Heart left ventricle (tissue), 16 donors: Measurements from ENCODE around the gene UMODL1. TPM values are rescaled to one million over a fixed set of nuclear protein-coding genes. Genes with fewer than 3 reads are reported as not detected.

Experiments
- ATAC-seq, 4 donors: fragments of 200-7000 bp; cut with Tn5 transposase; one replicate each; pipeline ENCODE4 v1.9.1; 2020 to 2022; ENCODE audit warnings: moderate library complexity in 4 of 4, mild to moderate bottlenecking in 3 of 4, moderate number of reproducible peaks in 1 of 4
- DNase-seq, 5 donors: peaks; one replicate each; pipeline ENCODE4 v3.0.0-alpha.2; 2020
- H3K27ac ChIP-seq, 12 donors: fragments of 200-600 bp; sonication (generic) in 4 of 12; one replicate each; pipeline versions ENCODE4 v1.5.0 to v1.8.0; 2016 to 2022; ENCODE audit warnings: mild to moderate bottlenecking in 2 of 12
- H3K27me3 ChIP-seq, 9 donors: fragments of 200-600 bp; sonication (generic) in 2 of 9; one replicate each; pipeline versions ENCODE4 v1.5.1 to v1.8.0; 2016 to 2022; ENCODE audit warnings: mild to moderate bottlenecking in 3 of 9
- H3K36me3 ChIP-seq, 9 donors: fragments of 200-600 bp; sonication (generic) in 2 of 9; one replicate each; pipeline versions ENCODE4 v1.5.0 to v1.8.0; 2018 to 2022; ENCODE audit warnings: mild to moderate bottlenecking in 2 of 9
- H3K4me1 ChIP-seq, 12 donors: fragments of 200-600 bp; sonication (generic) in 4 of 12; one replicate each; pipeline versions ENCODE4 v1.5.0 to v1.8.0; 2016 to 2022; ENCODE audit warnings: mild to moderate bottlenecking in 3 of 12
- H3K4me3 ChIP-seq, 12 donors: fragments of 200-600 bp; sonication (generic) in 4 of 12; one replicate each; pipeline versions ENCODE4 v1.5.0 to v1.8.0; 2017 to 2022; ENCODE audit warnings: mild to moderate bottlenecking in 9 of 12, moderate library complexity in 4 of 12
- H3K9me3 ChIP-seq, 12 donors: fragments of 200-600 bp; sonication (generic) in 4 of 12; one replicate each; pipeline versions ENCODE4 v1.5.0 to v1.8.0; 2016 to 2022; ENCODE audit warnings: mild to moderate bottlenecking in 1 of 12
- POLR2A ChIP-seq, 2 donors: fragments of 450-650 bp; IDR thresholded peaks; one replicate each; pipeline ENCODE4 v1.6.1; 2017; ENCODE audit warnings: antibody characterized with exemption in 2 of 2, mild to moderate bottlenecking in 2 of 2, moderate library complexity in 2 of 2
- WGBS, 4 donors: extraction: QIAGEN DNeasy Blood & Tissue Kit in 2 of 4; methylation state at CpG; one replicate each; pipeline versions ENCODE4 v1.1.5 to v1.1.7; 2013 to 2018; 5-methylcytosine and 5-hydroxymethylcytosine counted together
- intact Hi-C, 10 donors: fragments of 100-400 bp; cut with DNase I; formaldehyde crosslinking; loops; one replicate each; pipeline versions ENCODE4 v1.11.1 to v1.14.2; 2022
- polyA plus RNA-seq, 2 donors: library from polyadenylated mRNA; stranded (reverse); fragments of 200-250 nt; gene quantifications; one replicate each; pipeline ENCODE4 v1.2.3, GENCODE V29; 2013
- total RNA-seq, 9 donors: library from RNA; depleted of rRNA in 2 of 9; stranded (reverse); fragments of >200 nt in 2 of 9; fragmentation: NEBNext Ultra II Directional in 3 of 9; extraction: Animal tissue kit (Norgen Biotek cat#: 25700) in 3 of 9; gene quantifications; one replicate each; pipeline versions ENCODE4 v1.1.0 to v1.2.4, GENCODE V29; 2016 to 2023
- TF ChIP-seq, protein P1 (sequence below), 12 donors: fragments of 200-600 bp; sonication (generic) in 4 of 12; IDR thresholded peaks; one replicate each; pipeline versions ENCODE4 v1.5.0 to v1.8.0; 2018 to 2022; ENCODE audit warnings: antibody characterized with exemption in 12 of 12, mild to moderate bottlenecking in 5 of 12
- donor health status: ischemic (EF 13 %, LVEDD 7.1; RV severe dilation, severe dysfunction).
- donor health status: healthy with polysubstance abuse.
- donor health status: DM: no; HTN: yes; CAD: no.
- donor health status: DM: no; HTN: no; CAD: no.
- donor health status: ischemic (EF 25% LVEDD 6.9; RV normal size, moderate dysfunction).
- donor health status: ischemic (EF 25% LVEDD 5.7; RV mildly dilated, moderate dysfunction).
- donor health status: healthy.
- donor health status: DM: yes; HTN: yes; CAD: no.
- donor health status: ischemic (EF 35%, LVEDD 5.7; RV mildly dilated, moderate dysfunction).
- donor health status: nonischemic (EF 11% LVEDD 7.7; RV severe dilation, severe dysfunction).
- donor health status: DM: yes; HTN: yes; CAD: no.
- donor health status: PGD.
- donor health status: ischemic (EF 29% LVEDD 5.4; RV normal size, mild dysfunction).
- donor health status: nonischemic (EF 23%, LVEDD 6.1; RV moderate dilation, normal function).

Gene UMODL1
- total and polyA plus RNA-seq, 11 donors = 0.07 to 0.19 TPM; not detected in 9

DNA sequence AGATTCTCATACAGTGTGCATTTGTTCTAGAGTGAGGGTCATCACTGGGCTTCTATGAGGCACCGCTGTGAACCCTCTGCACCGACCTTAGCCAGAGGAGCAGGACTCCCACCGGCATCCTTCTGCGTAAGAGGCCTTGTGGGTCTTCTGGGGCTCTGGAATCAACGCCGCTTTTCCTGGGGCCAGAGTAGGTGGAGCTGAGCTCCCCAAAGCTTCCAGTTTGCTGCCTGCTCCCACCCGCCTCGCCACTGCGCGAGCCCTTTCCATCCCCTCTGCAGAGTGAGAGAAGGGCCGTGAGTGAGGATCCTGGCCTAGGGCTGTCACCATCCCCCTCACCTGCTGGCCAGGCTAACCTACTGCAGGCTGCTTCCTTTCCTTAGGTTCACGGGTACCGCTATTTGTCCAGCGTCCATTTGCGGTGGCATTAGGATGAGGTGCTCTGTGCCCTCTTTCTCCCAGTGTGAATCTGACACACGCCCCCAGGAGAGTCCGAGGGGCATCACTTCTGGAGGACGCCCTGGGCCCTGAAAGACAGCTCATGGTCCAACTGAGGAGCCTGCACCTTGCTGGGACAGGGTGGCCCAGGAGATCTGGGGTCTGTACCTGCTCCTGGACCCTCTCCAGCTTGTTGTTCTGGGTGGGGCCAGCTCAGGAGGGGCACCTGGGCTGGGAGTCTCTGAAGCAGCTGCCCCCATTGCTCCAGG lies 36.2 kb downstream of the UMODL1 start:
- WGBS, 4 donors = 80 to 88% (median 83%) methylated on average over 18 of the region's 18 CpGs

GRCh38 chr21:42107881-42108553 lies 36.9 kb downstream of the UMODL1 start:
- H3K27me3 ChIP-seq = peaks cover 0 to 5% (median 0%) of the 10 kb centered on the region in 9 donors
- no peak for TF ChIP-seq POLR2A (IDR thresholded peaks at IDR 0.05)
- TF ChIP-seq, protein P1, sequence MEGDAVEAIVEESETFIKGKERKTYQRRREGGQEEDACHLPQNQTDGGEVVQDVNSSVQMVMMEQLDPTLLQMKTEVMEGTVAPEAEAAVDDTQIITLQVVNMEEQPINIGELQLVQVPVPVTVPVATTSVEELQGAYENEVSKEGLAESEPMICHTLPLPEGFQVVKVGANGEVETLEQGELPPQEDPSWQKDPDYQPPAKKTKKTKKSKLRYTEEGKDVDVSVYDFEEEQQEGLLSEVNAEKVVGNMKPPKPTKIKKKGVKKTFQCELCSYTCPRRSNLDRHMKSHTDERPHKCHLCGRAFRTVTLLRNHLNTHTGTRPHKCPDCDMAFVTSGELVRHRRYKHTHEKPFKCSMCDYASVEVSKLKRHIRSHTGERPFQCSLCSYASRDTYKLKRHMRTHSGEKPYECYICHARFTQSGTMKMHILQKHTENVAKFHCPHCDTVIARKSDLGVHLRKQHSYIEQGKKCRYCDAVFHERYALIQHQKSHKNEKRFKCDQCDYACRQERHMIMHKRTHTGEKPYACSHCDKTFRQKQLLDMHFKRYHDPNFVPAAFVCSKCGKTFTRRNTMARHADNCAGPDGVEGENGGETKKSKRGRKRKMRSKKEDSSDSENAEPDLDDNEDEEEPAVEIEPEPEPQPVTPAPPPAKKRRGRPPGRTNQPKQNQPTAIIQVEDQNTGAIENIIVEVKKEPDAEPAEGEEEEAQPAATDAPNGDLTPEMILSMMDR (IDR thresholded peaks at IDR 0.05) = peak in 11 of 12 donors; percentile 49 to 77 (median 63)
- H3K27ac ChIP-seq = peak overlapping the region in 1 of 12 donors; percentile 71
- intact Hi-C loops = loop anchor here in 4 of 10 donors (5.0 to 10.0 kb wide), 3 partner anchors 63 to 153 kb away; partner anchors contain the start of genes ZBTB21 (in 4 of the 4) and C2CD2 (in 1 of the 4)
- H3K4me3 ChIP-seq = peak overlapping the region in 2 of 12 donors; percentile 26 to 39
- no peaks in the 10 kb centered on the region for H3K36me3 ChIP-seq
- DNase-seq (peak; percentile 29 to 79 (median 58)), ATAC-seq (peak; percentile 72 to 93 (median 90))
- H3K9me3 ChIP-seq = no peaks in the 10 kb centered on the region
- peaks cover 0 to 18% (median 2%) of the 10 kb centered on the region in 12 donors for H3K4me1 ChIP-seq
- 19 to 39% (median 25%) methylated on average over 17 to 18 of the region's 18 CpGs for WGBS, 4 donors

More for the DNA sequence above, 36.2 kb downstream of the UMODL1 start:
- DNase-seq (no peak), ATAC-seq (no peak)
- Histone ChIP-seq H3K27ac (peak overlapping the region in 1 of 12 donors; percentile 71), H3K36me3 (no peaks in the 10 kb centered on the region), H3K4me1 (peaks cover 0 to 14% (median 0%) of the 10 kb centered on the region in 12 donors), H3K4me3 (peak overlapping the region in 2 of 12 donors; percentile 26 to 39), H3K9me3 (no peaks in the 10 kb centered on the region), H3K27me3 (peaks cover 0 to 5% (median 0%) of the 10 kb centered on the region in 9 donors)
- TF ChIP-seq, protein P1 (IDR thresholded peaks at IDR 0.05) = no peak
- TF ChIP-seq POLR2A (IDR thresholded peaks at IDR 0.05) = no peak
- intact Hi-C loops = loop anchor here in 4 of 10 donors (5.0 to 10.0 kb wide), 3 partner anchors 63 to 153 kb away; partner anchors contain the start of genes ZBTB21 (in 4 of the 4) and C2CD2 (in 1 of the 4)

DNA sequence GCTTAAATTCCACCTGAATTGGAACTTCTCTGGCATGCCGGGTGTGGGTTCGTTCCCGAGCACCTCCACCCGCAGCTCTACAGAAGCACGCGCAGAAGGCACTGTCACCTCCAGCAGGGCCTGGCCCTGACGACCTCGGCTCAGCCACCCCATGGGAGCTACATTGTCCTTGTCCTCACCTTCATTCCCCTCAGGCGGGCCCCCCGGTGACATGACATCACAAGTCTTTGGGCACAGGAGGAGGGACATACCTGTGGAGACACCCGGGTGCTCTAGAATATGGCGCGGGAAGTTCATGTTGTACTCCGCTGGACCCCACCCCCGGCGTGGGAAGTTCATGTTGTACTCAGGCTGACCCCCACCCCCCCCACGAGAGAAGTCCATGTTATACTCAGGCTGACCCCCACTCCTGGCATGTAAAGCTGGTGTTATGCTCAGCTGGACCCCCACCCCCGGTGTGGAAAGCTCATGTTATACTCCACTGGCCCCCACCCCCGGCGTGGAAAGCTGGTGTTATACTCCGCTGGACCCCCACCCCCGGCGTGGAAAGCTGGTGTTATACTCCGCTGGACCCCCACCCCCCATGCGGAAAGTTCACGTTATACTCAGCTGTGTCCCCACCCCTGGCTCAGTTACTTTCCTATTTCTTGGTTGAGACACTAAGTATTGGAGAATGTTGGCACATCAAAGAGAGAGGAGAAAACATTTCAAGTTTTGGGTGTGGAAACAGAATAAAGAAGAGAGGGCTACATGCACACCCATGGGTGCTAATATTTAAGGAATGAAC lies 37.6 kb downstream of the UMODL1 start:
- DNase-seq (peak in 2 of 5 donors; percentile 28 to 51), ATAC-seq (no peak)
- no peaks in the 10 kb centered on the region for H3K36me3 ChIP-seq
- H3K27ac ChIP-seq = peak overlapping the region in 1 of 12 donors; percentile 71
- H3K4me3 ChIP-seq = peak overlapping the region in 2 of 12 donors; percentile 26 to 39
- H3K4me1 ChIP-seq = peaks cover 0 to 24% (median 4%) of the 10 kb centered on the region in 12 donors
- no peak for TF ChIP-seq POLR2A (IDR thresholded peaks at IDR 0.05)
- TF ChIP-seq, protein P1 (IDR thresholded peaks at IDR 0.05) = no peak
- H3K27me3 ChIP-seq = peaks cover 0 to 9% (median 0%) of the 10 kb centered on the region in 9 donors
- WGBS, 4 donors = 65 to 84% (median 78%) methylated on average over 12 to 26 of the region's 26 CpGs
- no peaks in the 10 kb centered on the region for H3K9me3 ChIP-seq
- intact Hi-C loops = loop anchor here in 4 of 10 donors (5.0 to 10.0 kb wide), 3 partner anchors 64 to 154 kb away; partner anchors contain the start of genes ZBTB21 (in 4 of the 4) and C2CD2 (in 1 of the 4)
